Measurements from ENCODE around the gene DLX3.

DLX3 gene

GRCh38 chr17:50023520-50023919 lies 28.5 kb upstream of the DLX3 start:
- DNase-seq: no peak

DNA sequence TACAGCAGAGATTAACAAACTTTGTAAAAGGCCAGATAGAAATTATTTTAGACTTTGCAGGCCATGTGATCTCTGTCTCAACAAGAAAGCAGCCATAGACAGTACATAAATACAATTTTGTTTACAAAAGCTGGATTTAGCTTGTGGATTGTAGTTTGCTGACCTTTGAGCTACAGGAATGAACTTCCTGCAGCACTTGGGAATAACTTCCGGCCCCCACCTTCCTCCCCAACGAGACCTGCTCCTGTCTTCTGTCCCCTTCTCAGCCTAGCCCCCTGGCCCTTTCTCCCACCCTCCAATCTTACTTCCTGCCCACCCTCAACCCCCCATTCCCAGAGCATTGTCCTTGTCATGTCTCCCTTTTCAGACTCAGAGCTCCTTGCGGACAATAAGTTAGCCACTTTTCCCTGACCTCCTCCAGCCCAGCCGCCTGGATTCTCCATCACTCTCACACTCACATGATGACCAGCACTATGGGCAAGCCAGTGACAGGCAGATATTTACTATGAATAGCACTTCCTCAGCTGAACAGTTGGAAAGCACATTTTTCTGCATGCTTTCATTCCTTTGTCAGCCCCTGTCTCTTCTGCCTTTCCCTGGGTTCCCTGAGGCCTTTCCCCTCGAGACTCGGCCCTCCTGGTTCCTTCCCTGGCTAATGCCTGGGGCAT lies 27.6 kb upstream of the DLX3 start:
- no peak for DNase-seq

GRCh38 chr17:50021681-50022370 lies 26.8 kb upstream of the DLX3 start:
- DNase-seq: no peak

DNA sequence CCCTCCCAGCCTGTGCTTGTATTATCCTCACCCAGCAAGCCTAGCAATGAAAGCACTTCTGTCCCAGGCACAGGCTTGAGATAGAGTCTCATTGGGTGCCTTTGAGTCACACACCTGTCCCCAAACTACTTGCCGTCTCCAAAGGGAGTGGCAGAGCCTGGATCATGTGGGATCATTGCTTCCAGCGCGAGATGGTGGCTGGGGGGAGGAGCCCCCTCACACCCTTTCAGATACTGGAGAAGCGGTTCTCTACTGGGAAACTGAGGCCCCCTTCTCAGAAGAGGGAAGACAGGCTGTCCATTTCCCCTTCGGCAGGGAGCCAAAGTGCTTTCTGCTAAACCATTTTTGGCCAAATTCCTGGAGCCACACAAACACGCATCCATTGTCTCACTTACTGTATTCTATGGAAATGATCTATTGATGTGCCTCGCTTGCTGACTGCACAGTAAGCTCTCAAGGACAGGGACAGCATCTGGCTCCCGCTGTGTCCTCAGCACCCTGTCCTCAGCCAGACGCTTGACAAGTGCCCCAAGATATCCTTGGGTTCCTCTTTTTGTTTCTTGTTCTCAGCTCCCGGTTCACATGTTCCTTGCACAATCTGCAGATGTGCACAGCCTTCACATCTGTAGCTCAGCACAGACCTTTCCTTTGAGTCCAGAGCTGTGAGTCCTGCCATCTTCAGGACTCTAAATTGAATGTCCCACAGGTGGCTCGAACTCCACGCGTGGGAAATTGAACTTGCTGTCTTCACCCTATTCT lies 26.0 kb upstream of the DLX3 start:
- no peak for DNase-seq

- no peak for DNase-seq
Observed at GRCh38 chr17:50018909-50019308, 23.9 kb upstream of the DLX3 start.

DNA sequence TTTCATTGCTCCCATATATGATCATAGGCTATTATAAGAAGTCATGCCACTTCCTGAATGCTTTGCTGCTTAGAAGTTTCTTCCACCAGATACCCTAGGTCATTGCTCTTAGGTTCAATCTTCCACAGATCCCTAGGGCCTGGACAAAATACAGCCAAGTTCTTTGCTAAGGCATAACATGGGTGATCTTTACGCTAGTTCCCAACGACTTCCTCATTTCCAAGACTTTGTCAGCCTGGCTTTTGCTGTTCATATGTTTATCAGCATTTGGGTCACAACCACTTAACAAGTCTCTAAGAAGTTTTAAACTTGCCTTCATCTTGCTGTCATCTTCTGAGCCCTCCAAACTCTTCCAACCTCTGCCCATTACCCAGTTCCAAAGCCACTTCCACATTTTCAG lies 20.1 kb upstream of the DLX3 start:
- DNase-seq: no peak

DNA sequence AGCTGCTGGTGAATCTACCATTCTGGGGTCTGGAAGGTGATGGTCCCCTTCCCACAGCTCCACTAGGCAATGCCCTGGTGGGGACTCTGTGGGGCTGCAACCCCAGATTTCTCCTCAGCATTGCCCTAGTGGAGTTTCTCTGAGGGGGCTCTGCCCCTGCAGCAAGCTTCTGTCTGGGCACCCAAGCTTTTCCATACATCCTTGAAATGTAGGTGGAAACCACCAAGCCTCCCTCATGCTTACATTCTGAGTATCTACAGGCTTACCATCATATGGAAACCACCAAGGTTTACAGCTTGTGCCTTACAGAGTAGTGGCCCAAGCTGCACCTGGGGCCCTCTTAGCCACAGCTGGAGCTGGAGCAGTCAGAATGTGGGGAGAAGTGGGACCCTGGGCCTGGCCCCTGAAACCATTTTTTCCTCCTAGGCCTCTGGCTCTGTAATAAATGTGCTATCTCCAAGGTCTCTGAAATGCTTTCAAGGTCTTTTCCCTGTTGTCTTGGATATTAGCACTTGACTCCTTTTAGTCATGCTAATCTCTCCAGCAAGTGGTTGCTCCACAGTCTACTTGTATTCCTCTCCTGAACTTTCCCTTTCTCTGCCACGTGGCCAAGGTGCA lies 19.6 kb upstream of the DLX3 start:
- no peak for DNase-seq

DNA sequence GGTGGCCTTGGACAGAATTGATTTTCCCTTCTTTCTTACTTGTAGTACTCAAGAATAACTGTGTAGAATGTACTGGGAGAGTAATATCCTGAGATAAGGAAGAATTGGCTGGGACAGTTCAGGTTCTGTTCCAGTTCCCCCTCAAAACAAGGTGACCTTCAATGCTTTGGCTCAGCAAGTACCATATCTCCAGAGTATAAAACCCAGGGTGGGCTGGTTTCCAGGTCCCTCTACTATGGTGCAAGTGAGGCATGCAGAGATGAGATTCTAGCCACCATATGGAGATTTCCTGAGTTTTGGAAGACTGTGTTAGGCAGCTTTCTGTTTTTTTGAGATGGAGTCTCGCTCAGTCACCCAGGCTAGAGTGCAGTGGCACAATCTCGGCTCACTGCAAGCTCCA lies 18.1 kb upstream of the DLX3 start:
- no peak for DNase-seq

- DNase-seq: no peak
Observed at GRCh38 chr17:50009282-50009681, 14.3 kb upstream of the DLX3 start.

- DNase-seq: no peak
Observed at GRCh38 chr17:50003911-50004310, 8.9 kb upstream of the DLX3 start.

DNA sequence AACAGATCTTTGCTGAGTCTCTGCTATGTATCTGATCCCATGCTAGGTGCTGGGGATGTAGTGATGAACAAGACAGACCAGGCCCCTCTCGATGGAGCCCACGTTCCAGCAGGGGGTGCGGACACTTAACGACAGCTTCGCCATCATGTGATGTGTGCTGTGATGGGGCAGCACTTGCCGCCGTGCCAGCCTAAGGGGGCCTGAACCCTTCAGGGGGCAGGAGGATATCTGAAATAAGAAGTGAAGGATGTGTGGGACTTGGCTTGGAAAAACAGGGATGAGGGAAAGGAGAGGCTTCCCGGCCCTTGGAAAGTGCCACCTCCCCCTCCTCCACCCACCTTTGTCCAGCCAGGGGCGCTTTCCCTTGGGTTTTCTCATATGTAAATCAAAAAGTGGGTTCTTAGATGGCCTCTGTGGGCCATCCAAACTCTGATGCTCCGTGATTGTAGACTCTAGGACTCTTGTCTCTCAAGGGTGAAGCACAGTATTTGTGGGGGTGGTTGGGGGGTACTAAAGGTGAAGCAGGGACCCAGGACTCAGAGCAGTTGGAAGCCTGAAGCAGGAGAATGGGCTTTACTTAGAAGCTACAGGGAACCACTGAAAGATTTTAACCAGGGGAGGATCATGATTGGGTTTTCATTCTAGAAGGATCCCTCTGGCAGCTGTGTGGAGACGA lies 4.0 kb upstream of the DLX3 start:
- DNase-seq: no peak

DNA sequence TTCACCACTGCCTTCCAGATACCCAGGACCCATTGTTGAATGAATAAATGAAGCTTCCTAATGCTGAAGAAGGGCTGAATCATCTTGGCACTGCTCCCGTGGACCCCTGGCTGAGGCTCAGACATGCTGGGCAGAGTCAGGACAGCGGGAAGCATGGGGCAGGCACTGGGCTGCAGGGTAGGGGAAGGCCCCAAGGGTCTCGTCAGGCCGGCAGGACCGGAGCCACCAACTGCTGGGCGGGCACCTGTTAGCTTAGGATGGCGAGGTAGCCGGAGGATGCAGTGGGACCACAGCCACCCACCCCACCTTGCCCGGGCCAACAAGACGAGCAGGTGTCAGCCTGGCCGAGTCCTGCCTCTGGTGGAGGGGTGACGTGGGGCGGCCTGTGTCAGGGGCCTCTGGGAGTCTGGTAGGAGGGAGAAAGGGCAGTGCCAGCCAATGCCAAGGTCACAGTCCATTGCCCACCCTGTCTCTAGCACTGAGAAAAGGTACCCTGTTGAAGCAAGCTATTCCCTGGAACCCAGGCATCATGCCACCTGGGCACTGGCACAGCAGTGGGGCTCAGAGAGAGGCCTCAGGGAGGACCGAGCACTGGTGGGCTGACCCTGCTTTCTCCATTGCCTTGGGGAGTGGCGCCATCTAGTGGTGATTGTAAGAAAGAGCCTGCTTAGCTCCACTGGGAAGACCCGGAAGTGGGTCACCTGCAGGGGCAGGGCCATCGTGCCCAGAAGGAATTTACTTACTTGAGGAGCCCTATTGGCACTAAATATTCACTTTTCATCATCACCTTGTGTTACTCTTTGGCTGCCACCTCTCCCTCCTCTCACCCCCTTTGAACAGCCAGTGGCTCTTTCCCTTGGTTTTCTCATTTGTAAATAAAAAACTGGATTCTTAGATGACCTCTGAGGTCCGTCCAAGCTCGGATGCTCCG lies 3.0 kb upstream of the DLX3 start:
- peak; percentile 47 for DNase-seq

- no peak for DNase-seq
Observed at GRCh38 chr17:49997301-49997650, 2.3 kb upstream of the DLX3 start.

DNA sequence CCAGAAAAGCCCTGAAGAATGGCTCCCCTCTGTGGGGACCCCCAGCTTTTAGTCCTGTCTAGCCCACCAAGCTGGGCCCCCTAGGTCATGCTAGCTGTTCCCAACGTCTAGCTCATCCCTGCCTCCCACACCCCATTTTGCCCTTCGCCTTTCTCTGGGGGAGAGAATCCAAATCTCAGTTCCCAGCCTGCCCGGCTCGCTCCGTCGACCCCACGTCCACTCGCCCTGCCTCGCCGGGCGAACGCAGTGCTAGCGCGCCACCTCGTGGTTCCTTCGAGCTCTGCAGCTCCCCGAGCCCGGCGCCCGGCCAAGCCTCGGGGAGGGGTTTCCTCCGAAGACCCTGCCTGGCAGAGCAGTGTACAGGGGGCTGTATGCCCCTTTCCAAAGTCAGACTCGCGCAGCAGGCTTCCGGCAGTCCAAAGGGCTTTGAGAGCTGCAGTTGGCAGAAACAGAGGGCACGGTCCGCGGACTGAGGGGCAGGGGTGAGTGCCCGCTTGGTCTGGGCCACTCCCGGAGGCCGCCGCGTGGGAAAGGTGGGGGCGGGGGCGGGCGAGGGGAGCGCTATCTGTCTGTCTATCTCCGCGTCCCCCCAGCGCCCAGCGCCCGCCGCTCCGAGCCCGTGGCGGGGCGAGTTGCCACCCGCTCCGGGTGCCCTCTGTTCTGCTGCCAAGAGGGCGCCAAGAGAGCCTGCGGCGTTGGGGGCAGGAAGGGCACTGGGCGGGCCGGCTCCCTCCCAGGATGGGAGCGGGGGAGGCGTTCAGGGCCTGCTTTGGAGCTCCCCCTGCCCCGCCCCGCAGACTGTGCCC lies 1.7 kb upstream of the DLX3 start:
- peak; percentile 13 for DNase-seq

DNA sequence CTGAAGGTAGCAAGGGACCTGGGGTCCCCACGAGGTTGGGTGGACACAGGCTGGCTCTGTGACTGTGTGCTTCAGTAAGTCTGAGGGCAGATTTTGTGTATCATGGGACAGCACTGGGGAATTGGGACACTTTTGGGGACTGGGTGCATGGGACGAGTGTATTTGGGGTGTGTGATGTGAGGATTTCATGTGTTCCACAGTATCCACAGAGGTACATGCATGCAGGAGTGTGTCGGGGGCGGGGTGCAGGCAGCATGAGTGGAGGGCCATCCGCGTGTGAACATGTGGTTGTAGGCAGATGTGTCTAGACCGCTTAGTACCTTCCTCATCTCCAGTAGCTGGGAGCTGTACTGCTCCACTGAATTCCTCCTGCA lies 1.1 kb upstream of the DLX3 start:
- DNase-seq: no peak

DNA sequence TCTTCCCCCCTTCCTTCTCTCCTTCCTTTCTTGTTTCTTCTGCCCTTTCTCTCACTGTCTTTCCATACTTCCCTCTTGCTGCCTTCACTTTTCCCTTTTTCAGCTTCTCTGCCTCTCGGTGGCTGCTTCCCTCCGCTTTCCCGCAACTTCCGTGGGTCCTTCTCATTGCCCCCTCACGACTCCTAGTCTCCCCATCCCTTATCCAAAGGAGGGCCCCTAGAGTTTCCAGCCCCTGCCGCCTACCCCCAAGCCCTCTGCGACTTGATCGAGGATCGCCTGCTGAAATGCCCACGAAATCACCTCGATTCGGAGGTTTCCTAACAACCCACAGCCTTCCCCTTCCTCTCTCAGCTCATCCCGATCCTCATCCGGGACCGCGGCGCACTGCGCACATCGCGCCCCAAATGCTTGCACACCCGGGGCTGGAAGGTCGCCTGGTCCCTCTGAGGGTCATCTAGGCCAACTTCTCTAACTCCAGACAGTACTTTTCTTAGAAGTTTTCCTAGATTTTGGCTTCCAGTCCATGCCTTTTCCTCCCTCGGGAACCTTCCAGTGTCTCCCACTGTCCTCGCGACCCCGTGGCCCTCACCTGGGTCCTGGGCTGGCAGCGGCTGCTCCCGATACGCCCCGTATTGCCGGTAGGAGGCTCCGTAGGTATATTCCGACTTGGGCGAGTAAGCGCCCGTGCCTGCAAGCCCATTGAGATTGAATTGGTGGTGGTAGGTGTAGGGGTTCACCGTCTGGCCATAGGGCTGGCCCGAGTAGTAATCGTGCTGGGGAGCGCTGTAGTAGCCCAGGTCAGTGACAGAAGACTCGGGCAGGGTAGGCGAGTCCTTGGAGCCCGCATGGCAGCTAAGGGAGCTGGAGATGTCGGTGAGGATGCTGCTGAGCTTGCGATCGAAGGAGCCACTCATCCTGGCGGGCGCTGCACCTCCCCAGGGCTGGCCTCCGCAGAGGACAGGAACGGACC lies 654 bp downstream of the DLX3 start:
- DNase-seq: no peak

DNA sequence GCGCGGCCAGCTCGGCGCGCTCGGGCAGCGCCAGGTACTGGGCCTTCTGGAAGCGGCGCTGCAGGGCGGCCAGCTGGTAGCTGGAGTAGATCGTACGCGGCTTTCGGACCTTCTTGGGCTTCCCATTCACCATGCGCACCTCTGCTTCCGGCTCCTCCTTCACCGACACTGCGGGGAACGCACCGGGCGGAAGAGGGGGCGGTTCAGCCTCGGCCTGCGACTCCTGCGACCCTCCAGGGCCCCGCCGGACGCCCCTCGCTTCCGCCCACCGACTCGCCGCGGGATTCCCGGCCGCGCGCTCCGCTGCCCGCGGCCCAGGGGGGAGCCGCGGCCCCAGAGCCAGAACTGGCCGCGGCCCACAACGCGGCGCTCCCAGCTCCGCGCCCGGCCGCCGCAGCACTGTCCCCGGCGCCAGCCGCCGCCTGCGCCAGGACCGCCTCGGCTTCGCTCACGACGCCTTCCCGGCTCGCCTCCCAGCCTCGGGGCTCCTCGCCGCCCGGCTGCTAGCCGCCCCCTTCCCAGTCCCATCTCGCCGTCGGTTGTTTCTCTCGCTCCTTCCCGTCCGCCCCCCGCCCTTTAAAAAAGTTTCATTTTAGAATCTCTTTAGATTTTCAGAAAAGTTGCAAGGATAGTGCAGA lies 1.5 kb downstream of the DLX3 start:
- no peak for DNase-seq

- no peak for DNase-seq
Observed at GRCh38 chr17:49992933-49993422, 2.0 kb downstream of the DLX3 start.
